GM18951 (cell line): ENCODE results near the gene DAZAP1.

ENCODE experiments used
- POLR2A ChIP-seq: IDR thresholded peaks from 4 replicates; pipeline ENCODE4 v1.6.1; 2011; ENCODE audit warnings: mild to moderate bottlenecking; ENCODE audit not compliant: insufficient read length, insufficient read depth; ENCODE audit errors: extremely low read depth
- in situ Hi-C: fragments of 300-500 bp; cut with MboI; formaldehyde crosslinking; loops from one replicate; pipeline ENCODE4 v1.12.0; 2022; ENCODE audit warnings: low sequenced_read_pairs, mixed read lengths, inconsistent platforms; ENCODE audit not compliant: unreplicated experiment

Gene DAZAP1

DNA sequence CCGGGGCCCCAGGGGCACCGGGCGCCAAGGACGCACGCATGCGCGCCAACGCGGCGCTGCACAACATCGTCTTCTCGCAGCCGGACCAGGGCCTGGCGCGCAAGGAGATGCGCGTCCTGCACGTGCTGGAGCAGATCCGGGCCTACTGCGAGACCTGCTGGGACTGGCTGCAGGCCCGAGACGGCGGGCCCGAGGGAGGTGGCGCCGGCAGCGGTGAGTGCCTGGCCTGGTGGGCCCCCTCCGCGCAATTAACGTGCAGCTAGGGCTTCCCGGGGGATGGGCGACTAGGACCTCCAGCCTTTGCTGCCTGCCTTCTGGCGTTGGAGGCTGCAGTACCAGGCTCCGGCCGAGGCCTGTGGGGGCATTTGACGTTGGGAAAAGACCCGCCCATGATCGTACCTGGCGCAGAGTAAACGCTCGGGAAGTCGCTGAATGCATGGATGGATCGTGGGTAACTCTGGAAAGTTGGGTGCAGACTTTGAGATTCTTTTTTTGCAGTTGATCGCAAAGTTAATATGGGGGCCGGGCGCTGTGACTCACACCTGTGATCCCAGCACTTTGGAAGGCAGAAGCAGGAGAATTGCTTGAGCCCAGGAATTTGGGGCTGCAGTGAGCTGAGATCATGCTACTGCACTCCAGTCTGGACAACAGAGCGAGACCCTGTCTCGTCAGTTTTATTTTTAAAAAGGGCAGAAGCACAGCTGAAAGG is 49.8 kb downstream of the DAZAP1 start:
- TF ChIP-seq POLR2A = no peak
- in situ Hi-C loops = no loop called here

DNA sequence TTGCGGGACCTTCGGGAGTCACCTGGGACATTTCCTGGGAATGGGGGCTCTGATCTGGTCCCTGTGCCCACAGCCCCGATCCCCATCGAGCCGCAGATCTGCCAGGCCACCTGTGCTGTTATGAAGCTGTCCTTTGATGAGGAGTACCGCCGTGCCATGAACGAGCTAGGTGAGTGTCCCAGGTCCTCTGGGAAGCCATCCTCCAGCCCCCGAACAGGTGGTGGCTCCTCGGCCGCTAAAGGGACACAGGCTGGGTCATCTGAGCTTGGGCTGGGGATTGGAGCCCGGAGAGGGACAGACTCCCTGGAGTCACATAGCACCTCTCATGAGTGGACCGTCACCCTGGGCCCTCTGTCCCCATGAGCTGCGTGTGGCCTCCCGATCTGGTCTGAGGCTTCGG is 50.5 kb downstream of the DAZAP1 start:
- in situ Hi-C loops = no loop called here
- TF ChIP-seq POLR2A = no peak

DNA sequence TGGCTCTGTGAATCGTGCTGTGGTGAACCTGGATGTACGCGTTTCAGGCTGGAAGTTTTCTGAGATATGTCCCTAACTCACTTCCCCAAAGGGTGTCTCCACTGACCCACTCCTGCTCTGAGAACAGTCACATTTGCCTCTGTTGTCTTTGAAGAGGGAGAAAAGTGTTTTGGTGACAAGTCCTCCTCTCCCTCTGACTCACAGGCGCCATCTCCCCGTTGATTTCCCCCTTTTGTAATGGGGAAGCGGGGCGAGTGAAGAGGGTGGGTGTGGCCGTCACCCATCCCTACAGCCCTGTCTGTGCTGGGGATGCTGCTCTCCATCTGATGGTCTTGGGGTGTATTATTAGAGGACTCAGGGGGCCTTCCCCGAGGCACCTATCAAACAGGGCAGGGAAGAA is 52.1 kb downstream of the DAZAP1 start:
- in situ Hi-C loops = no loop called here
- no peak for TF ChIP-seq POLR2A

DNA sequence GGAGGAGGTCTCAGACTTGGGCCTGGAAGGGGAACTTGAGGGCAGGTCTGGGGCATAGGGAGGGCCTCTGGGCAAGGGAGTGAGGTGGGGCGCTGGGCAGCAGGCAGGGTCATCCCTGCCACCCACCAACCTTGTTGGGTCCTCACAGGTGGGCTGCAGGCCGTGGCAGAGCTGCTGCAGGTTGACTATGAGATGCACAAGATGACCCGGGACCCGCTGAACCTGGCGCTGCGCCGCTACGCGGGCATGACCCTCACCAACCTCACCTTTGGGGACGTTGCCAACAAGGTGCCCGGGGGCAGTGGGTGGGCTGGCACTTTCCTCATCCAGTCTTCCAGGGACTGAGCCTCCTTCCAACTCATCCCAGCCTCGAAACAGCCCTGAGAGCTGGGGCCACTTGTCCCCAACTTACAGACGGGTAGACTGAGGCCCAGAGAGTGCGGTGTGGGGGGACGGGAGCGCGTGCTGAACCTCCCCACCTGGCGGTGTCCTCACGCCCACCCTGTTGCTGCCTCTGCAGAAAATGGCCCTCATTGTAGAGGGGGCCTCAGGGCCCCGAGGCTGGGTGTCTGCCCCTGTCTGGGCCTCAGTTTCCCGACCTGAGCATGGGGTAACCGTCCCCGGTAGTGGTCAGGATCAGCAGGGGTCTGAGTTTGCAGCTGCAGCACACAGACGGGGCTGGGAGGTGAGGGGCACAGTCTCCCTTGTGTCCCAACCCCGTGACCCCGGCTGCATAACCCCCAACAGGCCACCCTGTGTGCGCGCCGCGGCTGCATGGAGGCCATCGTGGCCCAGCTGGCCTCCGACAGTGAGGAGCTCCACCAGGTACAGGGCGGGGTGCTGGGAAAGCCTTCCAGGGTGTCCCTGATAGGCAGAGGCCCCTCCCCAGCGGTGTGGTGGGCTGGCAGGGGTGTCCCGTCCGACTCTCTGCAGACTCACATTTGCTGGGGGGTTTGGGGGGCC is 52.9 kb downstream of the DAZAP1 start:
- in situ Hi-C loops = no loop called here
- no peak for TF ChIP-seq POLR2A

DNA sequence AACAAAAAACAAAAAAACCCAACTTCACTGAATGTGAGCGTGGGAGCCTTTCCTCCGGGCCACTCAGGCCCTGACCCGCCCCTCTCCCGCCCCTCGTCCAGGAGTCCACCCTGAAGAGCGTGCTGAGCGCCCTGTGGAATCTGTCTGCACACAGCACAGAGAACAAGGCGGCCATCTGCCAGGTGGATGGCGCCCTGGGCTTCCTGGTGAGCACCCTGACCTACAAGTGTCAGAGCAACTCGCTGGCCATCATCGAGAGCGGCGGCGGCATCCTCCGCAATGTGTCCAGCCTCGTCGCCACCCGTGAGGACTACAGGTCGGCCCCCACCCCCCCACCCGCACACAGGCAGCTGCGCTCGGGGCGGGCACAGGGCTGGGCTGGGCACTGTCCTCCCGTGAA is 54.5 kb downstream of the DAZAP1 start:
- in situ Hi-C loops = no loop called here

DNA sequence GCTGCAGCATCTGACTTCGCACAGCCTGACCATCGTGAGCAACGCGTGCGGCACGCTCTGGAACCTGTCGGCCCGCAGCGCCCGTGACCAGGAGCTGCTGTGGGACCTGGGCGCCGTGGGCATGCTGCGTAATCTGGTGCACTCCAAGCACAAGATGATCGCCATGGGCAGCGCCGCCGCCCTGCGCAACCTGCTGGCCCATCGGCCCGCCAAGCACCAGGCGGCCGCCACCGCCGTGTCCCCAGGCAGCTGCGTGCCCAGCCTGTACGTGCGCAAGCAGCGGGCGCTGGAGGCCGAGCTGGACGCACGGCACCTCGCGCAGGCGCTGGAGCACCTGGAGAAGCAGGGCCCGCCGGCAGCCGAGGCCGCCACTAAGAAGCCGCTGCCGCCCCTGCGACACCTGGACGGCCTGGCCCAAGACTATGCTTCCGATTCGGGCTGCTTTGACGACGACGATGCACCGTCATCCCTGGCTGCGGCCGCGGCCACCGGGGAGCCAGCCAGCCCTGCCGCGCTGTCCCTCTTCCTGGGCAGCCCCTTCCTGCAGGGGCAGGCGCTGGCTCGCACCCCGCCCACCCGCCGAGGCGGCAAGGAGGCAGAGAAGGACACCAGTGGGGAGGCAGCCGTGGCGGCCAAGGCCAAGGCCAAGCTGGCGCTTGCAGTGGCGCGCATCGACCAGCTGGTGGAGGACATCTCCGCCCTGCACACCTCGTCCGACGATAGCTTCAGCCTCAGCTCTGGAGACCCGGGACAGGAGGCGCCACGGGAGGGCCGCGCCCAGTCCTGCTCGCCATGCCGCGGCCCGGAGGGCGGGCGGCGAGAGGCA is 58.0 kb downstream of the DAZAP1 start:
- no peak for TF ChIP-seq POLR2A
- in situ Hi-C loops = no loop called here

More for the DNA sequence above, 54.5 kb downstream of the DAZAP1 start:
- TF ChIP-seq POLR2A = no peak

DNA sequence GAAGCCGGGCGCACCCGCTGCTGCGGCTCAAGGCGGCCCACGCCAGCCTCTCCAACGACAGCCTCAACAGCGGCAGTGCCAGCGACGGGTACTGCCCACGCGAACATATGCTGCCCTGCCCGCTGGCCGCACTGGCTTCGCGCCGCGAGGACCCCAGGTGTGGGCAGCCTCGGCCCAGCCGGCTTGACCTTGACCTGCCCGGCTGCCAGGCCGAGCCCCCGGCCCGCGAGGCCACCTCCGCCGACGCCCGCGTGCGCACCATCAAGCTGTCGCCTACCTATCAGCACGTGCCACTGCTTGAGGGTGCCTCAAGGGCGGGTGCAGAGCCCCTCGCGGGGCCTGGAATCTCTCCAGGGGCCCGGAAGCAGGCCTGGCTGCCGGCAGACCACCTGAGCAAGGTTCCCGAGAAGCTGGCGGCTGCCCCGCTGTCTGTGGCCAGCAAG is 58.7 kb downstream of the DAZAP1 start:
- in situ Hi-C loops = no loop called here
- TF ChIP-seq POLR2A = no peak

DNA sequence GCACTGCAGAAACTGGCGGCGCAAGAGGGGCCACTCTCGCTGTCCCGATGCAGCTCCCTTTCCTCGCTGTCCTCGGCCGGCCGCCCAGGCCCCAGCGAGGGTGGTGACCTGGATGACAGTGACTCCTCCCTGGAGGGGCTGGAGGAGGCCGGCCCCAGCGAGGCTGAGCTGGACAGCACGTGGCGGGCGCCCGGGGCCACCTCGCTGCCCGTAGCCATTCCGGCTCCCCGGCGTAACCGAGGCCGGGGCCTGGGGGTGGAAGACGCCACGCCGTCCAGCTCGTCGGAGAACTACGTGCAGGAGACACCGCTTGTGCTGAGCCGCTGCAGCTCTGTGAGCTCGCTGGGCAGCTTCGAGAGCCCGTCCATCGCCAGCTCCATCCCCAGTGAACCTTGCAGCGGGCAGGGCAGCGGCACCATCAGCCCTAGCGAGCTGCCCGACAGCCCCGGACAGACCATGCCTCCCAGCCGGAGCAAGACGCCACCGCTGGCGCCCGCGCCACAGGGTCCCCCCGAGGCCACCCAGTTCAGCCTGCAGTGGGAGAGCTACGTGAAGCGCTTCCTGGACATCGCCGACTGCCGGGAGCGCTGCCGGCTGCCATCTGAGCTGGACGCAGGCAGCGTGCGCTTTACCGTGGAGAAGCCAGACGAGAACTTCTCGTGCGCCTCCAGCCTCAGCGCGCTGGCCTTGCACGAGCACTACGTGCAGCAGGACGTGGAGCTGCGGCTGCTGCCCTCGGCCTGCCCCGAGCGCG is 59.3 kb downstream of the DAZAP1 start:
- no peak for TF ChIP-seq POLR2A
- in situ Hi-C loops = no loop called here

DNA sequence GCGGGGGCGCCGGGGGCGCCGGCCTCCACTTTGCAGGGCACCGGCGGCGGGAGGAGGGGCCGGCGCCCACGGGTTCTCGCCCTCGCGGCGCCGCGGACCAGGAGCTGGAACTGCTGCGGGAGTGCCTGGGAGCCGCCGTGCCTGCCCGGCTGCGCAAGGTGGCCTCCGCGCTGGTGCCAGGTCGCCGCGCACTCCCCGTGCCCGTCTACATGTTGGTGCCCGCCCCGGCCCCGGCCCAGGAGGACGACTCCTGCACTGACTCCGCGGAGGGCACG is 59.8 kb downstream of the DAZAP1 start:
- in situ Hi-C loops = no loop called here
- TF ChIP-seq POLR2A = no peak

DNA sequence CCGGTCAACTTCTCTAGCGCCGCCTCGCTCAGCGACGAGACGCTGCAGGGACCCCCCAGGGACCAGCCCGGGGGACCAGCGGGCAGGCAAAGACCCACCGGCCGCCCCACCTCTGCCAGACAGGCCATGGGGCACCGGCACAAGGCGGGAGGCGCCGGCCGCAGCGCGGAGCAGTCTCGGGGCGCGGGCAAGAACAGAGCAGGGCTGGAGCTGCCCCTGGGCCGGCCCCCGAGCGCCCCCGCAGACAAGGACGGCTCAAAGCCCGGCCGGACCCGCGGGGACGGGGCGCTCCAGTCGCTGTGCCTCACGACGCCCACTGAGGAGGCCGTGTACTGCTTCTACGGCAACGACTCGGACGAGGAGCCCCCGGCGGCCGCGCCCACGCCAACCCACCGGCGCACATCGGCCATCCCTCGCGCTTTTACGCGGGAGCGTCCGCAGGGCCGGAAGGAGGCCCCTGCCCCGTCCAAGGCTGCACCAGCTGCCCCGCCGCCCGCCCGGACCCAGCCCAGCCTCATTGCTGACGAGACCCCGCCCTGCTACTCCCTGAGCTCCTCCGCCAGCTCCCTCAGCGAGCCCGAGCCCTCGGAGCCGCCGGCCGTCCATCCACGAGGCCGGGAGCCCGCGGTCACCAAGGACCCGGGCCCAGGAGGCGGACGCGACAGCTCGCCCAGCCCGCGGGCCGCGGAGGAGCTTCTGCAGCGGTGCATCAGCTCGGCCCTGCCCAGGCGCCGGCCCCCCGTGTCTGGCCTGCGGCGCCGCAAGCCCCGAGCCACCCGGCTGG is 60.3 kb downstream of the DAZAP1 start:
- TF ChIP-seq POLR2A = no peak
- in situ Hi-C loops = no loop called here

DNA sequence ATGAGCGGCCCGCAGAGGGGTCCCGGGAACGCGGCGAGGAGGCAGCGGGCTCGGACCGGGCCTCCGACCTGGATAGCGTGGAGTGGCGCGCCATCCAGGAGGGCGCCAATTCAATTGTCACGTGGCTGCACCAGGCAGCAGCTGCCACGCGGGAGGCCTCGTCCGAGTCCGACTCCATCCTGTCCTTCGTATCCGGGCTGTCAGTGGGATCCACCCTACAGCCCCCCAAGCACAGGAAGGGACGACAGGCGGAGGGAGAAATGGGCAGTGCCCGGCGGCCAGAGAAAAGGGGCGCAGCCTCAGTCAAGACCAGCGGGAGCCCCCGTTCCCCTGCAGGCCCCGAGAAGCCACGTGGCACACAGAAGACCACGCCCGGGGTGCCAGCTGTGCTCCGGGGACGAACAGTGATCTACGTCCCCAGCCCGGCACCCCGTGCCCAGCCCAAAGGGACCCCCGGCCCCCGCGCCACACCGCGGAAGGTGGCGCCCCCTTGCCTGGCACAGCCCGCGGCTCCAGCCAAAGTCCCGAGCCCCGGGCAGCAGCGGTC is 61.0 kb downstream of the DAZAP1 start:
- TF ChIP-seq POLR2A = no peak
- in situ Hi-C loops = no loop called here

DNA sequence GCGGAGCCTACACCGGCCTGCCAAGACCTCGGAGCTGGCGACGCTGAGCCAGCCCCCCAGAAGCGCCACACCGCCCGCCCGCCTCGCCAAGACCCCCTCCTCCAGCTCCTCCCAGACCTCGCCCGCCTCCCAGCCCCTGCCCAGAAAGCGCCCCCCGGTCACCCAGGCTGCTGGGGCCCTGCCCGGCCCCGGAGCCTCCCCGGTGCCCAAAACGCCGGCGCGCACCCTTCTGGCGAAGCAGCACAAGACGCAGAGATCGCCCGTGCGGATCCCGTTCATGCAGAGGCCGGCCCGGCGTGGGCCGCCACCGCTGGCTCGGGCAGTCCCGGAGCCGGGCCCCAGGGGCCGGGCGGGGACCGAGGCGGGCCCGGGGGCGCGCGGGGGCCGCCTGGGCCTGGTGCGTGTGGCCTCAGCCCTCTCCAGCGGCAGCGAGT is 61.5 kb downstream of the DAZAP1 start:
- TF ChIP-seq POLR2A = no peak
- in situ Hi-C loops = no loop called here
